ENCODE data around the gene RRP1.

The RRP1 gene

GRCh38 chr21:43755820-43756594 lies 33.4 kb upstream of the RRP1 start:
- no peak overlapping the region for H3K4me3 ChIP-seq (ENCODE audit: low read length)
- no peak for DNase-seq (ENCODE audit: low read depth, low spot score)

GRCh38 chr21:43757601-43758000 lies 31.8 kb upstream of the RRP1 start:
- H3K4me3 ChIP-seq (ENCODE audit: low read length), result no peak overlapping the region
- no peak for DNase-seq (ENCODE audit: low read depth, low spot score)

GRCh38 chr21:43758111-43758641 lies 31.2 kb upstream of the RRP1 start:
- H3K4me3 ChIP-seq (ENCODE audit: low read length), result no peak overlapping the region
- no peak for DNase-seq (ENCODE audit: low read depth, low spot score)

GRCh38 chr21:43758811-43759210 lies 30.6 kb upstream of the RRP1 start:
- H3K4me3 ChIP-seq (ENCODE audit: low read length), result no peak overlapping the region
- no peak for DNase-seq (ENCODE audit: low read depth, low spot score)

- DNase-seq (ENCODE audit: low read depth, low spot score), result no peak
- no peak overlapping the region for H3K4me3 ChIP-seq (ENCODE audit: low read length)
Observed at GRCh38 chr21:43759651-43760050, 29.7 kb upstream of the RRP1 start.

- DNase-seq (ENCODE audit: low read depth, low spot score), result no peak
- no peak overlapping the region for H3K4me3 ChIP-seq (ENCODE audit: low read length)
Observed at GRCh38 chr21:43760391-43760958, 28.9 kb upstream of the RRP1 start.

GRCh38 chr21:43761886-43762285 lies 27.5 kb upstream of the RRP1 start:
- H3K4me3 ChIP-seq (ENCODE audit: low read length), result no peak overlapping the region
- DNase-seq (ENCODE audit: low read depth, low spot score), result no peak

GRCh38 chr21:43762303-43763128 lies 26.9 kb upstream of the RRP1 start:
- no peak overlapping the region for H3K4me3 ChIP-seq (ENCODE audit: low read length)
- DNase-seq (ENCODE audit: low read depth, low spot score), result no peak

GRCh38 chr21:43763901-43764523 lies 25.4 kb upstream of the RRP1 start:
- DNase-seq (ENCODE audit: low read depth, low spot score), result no peak
- no peak overlapping the region for H3K4me3 ChIP-seq (ENCODE audit: low read length)

- DNase-seq (ENCODE audit: low read depth, low spot score), result no peak
Observed at GRCh38 chr21:43764576-43765495, 24.5 kb upstream of the RRP1 start.

GRCh38 chr21:43766734-43767497 lies 22.5 kb upstream of the RRP1 start:
- DNase-seq (ENCODE audit: low read depth, low spot score), result no peak
- no peak overlapping the region for H3K4me3 ChIP-seq (ENCODE audit: low read length)

More at GRCh38 chr21:43764576-43765495, 24.5 kb upstream of the RRP1 start:
- no peak overlapping the region for H3K4me3 ChIP-seq (ENCODE audit: low read length)

GRCh38 chr21:43767498-43767983 lies 21.8 kb upstream of the RRP1 start:
- DNase-seq (ENCODE audit: low read depth, low spot score), result no peak
- H3K4me3 ChIP-seq (ENCODE audit: low read length), result no peak overlapping the region

- DNase-seq (ENCODE audit: low read depth, low spot score), result no peak
- no peak overlapping the region for H3K4me3 ChIP-seq (ENCODE audit: low read length)
Observed at GRCh38 chr21:43767984-43768867, 21.2 kb upstream of the RRP1 start.

- no peak overlapping the region for H3K4me3 ChIP-seq (ENCODE audit: low read length)
- no peak for DNase-seq (ENCODE audit: low read depth, low spot score)
Observed at GRCh38 chr21:43768868-43769167, 20.6 kb upstream of the RRP1 start.

GRCh38 chr21:43769325-43769958 lies 19.9 kb upstream of the RRP1 start:
- no peak overlapping the region for H3K4me3 ChIP-seq (ENCODE audit: low read length)
- DNase-seq (ENCODE audit: low read depth, low spot score), result no peak

GRCh38 chr21:43770066-43770655 lies 19.2 kb upstream of the RRP1 start:
- no peak overlapping the region for H3K4me3 ChIP-seq (ENCODE audit: low read length)
- no peak for DNase-seq (ENCODE audit: low read depth, low spot score)
